Upper lobe of right lung (tissue), 1 donor: ENCODE data around the gene CYP4B1. TPM values are rescaled to one million over a fixed set of nuclear protein-coding genes. Genes with fewer than 3 reads are reported as not detected.
"Not testable (repeated sequence)": the region's sequence is repeated elsewhere in the genome, so short reads cannot be mapped to it uniquely, and the experiment has no call there.

Source experiments
- ATAC-seq: fragments of 200-7000 bp; cut with Tn5 transposase; one replicate; pipeline ENCODE4 v1.9.1; 2020; ENCODE audit warnings: mild to moderate bottlenecking, moderate library complexity
- DNase-seq: peaks from one replicate; pipeline ENCODE4 v3.0.0-alpha.2; 2020
- H3K27ac ChIP-seq: fragments of 200-600 bp; one replicate; pipeline ENCODE4 v1.8.0; 2022
- H3K27me3 ChIP-seq: fragments of 200-600 bp; one replicate; pipeline ENCODE4 v1.8.0; 2022; ENCODE audit warnings: mild to moderate bottlenecking
- H3K36me3 ChIP-seq: fragments of 200-600 bp; one replicate; pipeline ENCODE4 v1.8.0; 2022
- H3K4me1 ChIP-seq: fragments of 200-600 bp; one replicate; pipeline ENCODE4 v1.8.0; 2022
- H3K4me3 ChIP-seq: fragments of 200-600 bp; one replicate; pipeline ENCODE4 v1.8.0; 2022; ENCODE audit warnings: mild to moderate bottlenecking
- H3K9me3 ChIP-seq: fragments of 200-600 bp; one replicate; pipeline ENCODE4 v1.8.0; 2022
- intact Hi-C: fragments of 100-400 bp; cut with DNase I; formaldehyde crosslinking; loops from one replicate; pipeline ENCODE4 v1.11.0; 2022
- total RNA-seq: library from RNA; stranded (reverse); fragmentation: NEBNext Ultra II Directional; extraction: Animal tissue kit (Norgen Biotek cat#: 25700); gene quantifications from one replicate; pipeline ENCODE4 v1.2.1, GENCODE V29; 2021
- TF ChIP-seq, protein P1 (sequence below): fragments of 200-600 bp; IDR thresholded peaks from one replicate; pipeline ENCODE4 v1.8.0; 2022; ENCODE audit warnings: antibody characterized with exemption
- donor health status: DM: no; HTN: yes; CAD: no; lungs with severe emphysema.

Gene CYP4B1
- total RNA-seq, 1 donor from 2014 or later: 268 TPM

DNA sequence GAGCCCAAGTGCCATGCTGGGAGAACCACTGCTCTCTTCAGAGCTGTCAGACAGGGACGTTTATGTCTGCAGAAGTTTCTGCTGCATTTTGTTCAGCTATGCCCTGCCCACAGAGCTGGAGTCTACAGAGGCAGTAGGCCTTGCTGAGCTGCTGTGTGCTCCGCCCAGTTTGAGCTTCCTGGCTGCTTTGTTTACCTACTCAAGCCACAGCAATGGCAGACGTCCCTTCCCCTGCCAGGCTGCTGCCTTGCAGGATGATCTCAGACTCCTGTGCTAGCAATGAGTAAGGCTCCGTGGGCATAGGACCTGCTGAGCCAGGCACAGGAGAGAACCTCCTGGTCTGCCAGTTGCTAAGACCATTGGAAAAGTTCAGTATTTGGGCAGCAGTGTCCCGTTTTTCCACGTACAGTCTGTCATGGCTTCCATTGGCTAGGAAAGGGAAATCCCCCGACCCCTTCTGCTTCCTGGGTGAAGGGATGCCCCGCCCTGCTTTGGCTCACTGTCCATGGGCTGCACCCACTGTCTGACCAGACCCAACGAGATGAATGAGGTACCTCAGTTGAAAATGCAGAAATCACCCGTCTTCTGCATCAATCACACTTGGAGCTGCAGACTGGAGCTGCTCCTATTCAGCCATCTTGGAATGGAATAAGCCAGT is 31.9 kb downstream of the CYP4B1 start:
- no peak overlapping the region for H3K4me3 ChIP-seq
- no peak for DNase-seq
- TF ChIP-seq, protein P1, sequence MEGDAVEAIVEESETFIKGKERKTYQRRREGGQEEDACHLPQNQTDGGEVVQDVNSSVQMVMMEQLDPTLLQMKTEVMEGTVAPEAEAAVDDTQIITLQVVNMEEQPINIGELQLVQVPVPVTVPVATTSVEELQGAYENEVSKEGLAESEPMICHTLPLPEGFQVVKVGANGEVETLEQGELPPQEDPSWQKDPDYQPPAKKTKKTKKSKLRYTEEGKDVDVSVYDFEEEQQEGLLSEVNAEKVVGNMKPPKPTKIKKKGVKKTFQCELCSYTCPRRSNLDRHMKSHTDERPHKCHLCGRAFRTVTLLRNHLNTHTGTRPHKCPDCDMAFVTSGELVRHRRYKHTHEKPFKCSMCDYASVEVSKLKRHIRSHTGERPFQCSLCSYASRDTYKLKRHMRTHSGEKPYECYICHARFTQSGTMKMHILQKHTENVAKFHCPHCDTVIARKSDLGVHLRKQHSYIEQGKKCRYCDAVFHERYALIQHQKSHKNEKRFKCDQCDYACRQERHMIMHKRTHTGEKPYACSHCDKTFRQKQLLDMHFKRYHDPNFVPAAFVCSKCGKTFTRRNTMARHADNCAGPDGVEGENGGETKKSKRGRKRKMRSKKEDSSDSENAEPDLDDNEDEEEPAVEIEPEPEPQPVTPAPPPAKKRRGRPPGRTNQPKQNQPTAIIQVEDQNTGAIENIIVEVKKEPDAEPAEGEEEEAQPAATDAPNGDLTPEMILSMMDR: no peak
- H3K4me1 ChIP-seq: no peaks in the 10 kb centered on the region
- intact Hi-C loops: no loop called here
- no peak for ATAC-seq
- no peaks in the 10 kb centered on the region for H3K36me3 ChIP-seq
- no peak overlapping the region for H3K27ac ChIP-seq
- H3K9me3 ChIP-seq: no peaks in the 10 kb centered on the region
- H3K27me3 ChIP-seq: no peaks in the 10 kb centered on the region

DNA sequence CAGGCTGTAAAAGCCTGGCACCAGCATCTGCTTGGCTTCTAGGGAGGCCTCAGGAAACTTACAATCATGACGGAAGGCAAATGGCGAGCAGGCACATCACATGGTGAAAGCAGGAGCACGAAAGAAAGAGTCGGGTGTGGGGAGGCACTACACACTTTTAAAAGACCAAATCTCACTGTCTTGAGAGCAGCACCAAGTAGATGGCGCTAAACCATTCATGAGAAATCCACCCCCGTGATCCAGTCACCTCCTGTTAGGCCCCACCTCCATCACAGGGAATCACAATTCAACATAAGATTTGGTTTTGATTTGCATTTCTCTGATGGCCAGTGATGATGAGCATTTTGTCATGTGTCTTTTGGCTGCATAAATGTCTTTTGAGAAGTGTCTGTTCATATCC is 36.6 kb downstream of the CYP4B1 start:
- H3K9me3 ChIP-seq, H3K27me3 ChIP-seq, DNase-seq, H3K4me3 ChIP-seq, ATAC-seq, H3K36me3 ChIP-seq, H3K4me1 ChIP-seq, intact Hi-C loops, H3K27ac ChIP-seq: not testable (repeated sequence)

DNA sequence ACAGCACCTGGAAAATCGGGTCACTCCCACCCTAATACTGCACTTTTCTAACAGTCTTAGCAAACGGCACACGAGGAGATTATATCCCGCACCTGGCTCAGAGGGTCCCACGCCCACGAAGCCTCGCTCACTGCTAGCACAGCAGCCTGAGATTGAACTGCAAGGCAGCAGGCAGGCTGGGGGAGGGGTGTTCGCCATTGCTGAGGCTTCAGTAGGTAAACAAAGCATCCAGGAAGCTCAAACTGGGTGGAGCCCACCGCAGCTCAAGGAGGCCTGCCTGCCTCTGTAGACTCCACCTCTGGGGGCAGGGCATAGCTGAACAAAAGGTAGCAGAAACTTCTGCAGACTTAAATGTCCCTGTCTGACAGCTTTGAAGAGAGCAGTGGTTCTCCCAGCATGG is 47.5 kb downstream of the CYP4B1 start:
- ATAC-seq, H3K36me3 ChIP-seq, H3K4me1 ChIP-seq, H3K9me3 ChIP-seq, DNase-seq, H3K4me3 ChIP-seq, H3K27me3 ChIP-seq, intact Hi-C loops, H3K27ac ChIP-seq: not testable (repeated sequence)

DNA sequence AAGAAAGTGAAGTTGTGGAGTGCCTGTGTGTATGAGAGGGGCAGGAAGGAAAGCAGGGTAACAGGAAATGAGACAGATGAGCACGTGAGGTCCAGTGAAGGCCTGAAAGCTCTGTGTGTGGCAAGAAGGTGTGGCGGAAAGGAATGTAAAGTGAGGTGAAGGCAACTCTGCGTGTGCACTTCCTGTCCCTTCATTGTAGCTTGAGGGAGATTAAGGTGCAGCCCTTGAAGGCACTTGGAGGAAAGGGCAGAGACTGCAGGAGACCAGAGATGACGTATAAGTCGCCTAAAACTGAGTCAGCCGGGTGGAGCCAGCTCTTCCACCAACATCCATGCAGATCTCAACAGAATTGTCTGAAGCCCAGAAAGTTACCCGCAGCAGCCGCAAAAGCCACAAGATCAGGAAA is 58.8 kb downstream of the CYP4B1 start:
- H3K27me3 ChIP-seq, intact Hi-C loops, DNase-seq, H3K9me3 ChIP-seq, H3K36me3 ChIP-seq, H3K4me3 ChIP-seq, H3K27ac ChIP-seq, H3K4me1 ChIP-seq: not testable (repeated sequence)
- ATAC-seq: peak; percentile 93

DNA sequence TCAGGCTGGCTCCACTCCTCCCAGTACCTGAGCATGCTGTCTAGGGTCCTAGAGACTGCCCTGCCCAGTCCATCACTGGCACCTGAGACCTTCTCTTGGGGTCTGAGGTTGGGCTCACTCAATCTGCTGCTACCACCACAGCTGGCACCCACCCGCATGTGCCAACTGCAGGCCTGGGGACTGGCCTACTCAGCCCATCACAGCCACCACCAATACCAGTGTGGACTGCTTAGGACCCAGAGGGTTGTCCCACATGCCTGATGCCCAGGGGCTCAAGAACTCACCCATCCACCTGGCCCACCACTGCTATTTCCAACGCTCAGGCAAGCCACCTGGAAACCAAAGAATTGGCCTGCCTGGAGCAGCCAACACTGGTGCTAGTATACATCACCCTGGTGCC is 63.5 kb downstream of the CYP4B1 start:
- Histone ChIP-seq H3K9me3 (no peaks in the 10 kb centered on the region), H3K4me3 (no peak overlapping the region), H3K36me3 (no peaks in the 10 kb centered on the region), H3K27me3 (no peaks in the 10 kb centered on the region), H3K4me1 (no peaks in the 10 kb centered on the region), H3K27ac (no peak overlapping the region)
- ATAC-seq (peak; percentile 12), DNase-seq (no peak)
- TF ChIP-seq, protein P1: no peak
- intact Hi-C loops: no loop called here

Other genes with a start within 250 kb of the CYP4B1 start
- not detected for gene KNCN, start 247.4 kb upstream of the CYP4B1 start, total RNA-seq
- 61.1 TPM for gene MKNK1, start 194.8 kb upstream of the CYP4B1 start, total RNA-seq
- gene MOB3C, start 182.2 kb upstream of the CYP4B1 start, total RNA-seq: 24.6 TPM
- gene ATPAF1, start 130.7 kb upstream of the CYP4B1 start, total RNA-seq: 32.2 TPM
- not detected for gene TEX38, start 127.2 kb upstream of the CYP4B1 start, total RNA-seq
- gene EFCAB14, start 79.9 kb upstream of the CYP4B1 start, total RNA-seq: 118 TPM
- not detected for gene CYP4A11, start 142.4 kb downstream of the CYP4B1 start, total RNA-seq
- gene CYP4X1, start 224.6 kb downstream of the CYP4B1 start, total RNA-seq: 6.8 TPM